ENCODE data around the gene HMX1.

DNA sequence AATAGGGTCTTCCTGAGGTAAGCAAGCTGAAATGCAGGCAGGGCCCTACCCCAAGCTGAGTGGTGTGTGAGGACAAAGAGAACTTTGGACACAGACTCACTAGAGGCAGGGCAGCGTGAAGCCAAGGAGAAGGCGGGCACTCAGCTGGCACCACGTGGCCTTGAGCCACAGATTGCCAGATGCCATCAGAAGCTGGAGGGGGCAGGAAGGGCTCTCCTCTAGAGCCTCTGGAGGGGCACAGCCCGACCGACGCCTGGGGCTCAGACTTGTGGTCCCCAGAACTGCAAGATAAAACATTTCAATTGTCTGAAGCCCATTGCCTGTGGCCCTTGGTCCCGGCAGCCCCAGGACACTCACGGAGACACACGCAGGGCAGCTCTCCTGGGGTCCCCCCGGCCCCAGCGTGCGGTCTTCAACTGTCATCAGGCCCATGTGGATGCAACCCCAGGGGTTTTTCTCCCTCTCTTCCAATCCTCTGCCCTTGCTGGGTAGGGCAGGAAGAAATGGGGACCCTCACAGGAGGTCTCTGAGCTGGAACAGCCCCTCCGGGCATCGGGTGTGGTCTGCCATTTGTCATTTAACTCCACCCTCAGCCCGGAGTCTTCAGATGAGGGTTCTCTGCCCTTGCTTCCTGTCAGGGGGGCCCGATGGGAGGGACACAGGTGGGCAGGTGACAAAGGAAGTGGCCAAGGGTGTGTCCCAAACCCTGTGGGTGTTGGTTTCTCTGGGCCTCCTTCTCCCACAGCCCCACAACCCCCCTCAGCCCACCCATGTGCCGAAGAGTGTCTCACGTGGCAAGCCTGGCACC lies 22.2 kb downstream of the HMX1 start:
- TF ChIP-seq, protein P1, sequence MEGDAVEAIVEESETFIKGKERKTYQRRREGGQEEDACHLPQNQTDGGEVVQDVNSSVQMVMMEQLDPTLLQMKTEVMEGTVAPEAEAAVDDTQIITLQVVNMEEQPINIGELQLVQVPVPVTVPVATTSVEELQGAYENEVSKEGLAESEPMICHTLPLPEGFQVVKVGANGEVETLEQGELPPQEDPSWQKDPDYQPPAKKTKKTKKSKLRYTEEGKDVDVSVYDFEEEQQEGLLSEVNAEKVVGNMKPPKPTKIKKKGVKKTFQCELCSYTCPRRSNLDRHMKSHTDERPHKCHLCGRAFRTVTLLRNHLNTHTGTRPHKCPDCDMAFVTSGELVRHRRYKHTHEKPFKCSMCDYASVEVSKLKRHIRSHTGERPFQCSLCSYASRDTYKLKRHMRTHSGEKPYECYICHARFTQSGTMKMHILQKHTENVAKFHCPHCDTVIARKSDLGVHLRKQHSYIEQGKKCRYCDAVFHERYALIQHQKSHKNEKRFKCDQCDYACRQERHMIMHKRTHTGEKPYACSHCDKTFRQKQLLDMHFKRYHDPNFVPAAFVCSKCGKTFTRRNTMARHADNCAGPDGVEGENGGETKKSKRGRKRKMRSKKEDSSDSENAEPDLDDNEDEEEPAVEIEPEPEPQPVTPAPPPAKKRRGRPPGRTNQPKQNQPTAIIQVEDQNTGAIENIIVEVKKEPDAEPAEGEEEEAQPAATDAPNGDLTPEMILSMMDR (IDR thresholded peaks at IDR 0.05; ENCODE audit: low read depth, low read length), result no peak
- TF ChIP-seq, protein P2, sequence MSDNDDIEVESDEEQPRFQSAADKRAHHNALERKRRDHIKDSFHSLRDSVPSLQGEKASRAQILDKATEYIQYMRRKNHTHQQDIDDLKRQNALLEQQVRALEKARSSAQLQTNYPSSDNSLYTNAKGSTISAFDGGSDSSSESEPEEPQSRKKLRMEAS (IDR thresholded peaks at IDR 0.05; ENCODE audit: low read depth, low read length), result no peak
- no peak for TF ChIP-seq POLR2A (IDR thresholded peaks at IDR 0.05; ENCODE audit: extremely low read depth, insufficient read length)

All from NB4 (cell line).